Measurements from ENCODE around the gene NPTXR. TPM values are rescaled to one million over a fixed set of nuclear protein-coding genes. Genes with fewer than 3 reads are reported as not detected.
A peak's percentile ranks its signal among the peaks of the same experiment; 100 is the strongest.

Gene NPTXR
- total and polyA plus RNA-seq, 2 of the 4 experiments (the other 2 are of a cell fraction) = 0.36 to 2.2 TPM

- Histone ChIP-seq H2BK120ac (ENCODE audit: low read depth, low read length) (no peak overlapping the region), H3K36me3 (ENCODE audit: control insufficient read depth, insufficient read depth, low read length) (peaks cover 13% of the 10 kb centered on the region; the same call in 1 of the 2 replicates), H3K18ac (ENCODE audit: low read depth, low read length) (no peak overlapping the region), H4K20me1 (ENCODE audit: insufficient read depth, low read length) (peaks cover 48% of the 10 kb centered on the region), H3K9me1 (ENCODE audit: insufficient read depth, low read length) (no peaks in the 10 kb centered on the region), H3K4ac (ENCODE audit: low read depth, low read length) (no peak overlapping the region), H4K91ac (ENCODE audit: insufficient read depth, low read depth, low read length) (no peak overlapping the region), H3K9me3 (ENCODE audit: control insufficient read depth, insufficient read depth, low read length) (no peaks in the 10 kb centered on the region), H4K8ac (ENCODE audit: low read depth in 2 of 2, low read length in 2 of 2) (no peak overlapping the region), H2BK5ac (ENCODE audit: low read depth, low read length, poor library complexity, severe bottlenecking) (no peak overlapping the region), H3K4me2 (ENCODE audit: low read depth, low read length) (no peak overlapping the region), H3K56ac (ENCODE audit: extremely low read depth, insufficient read depth, low read length) (no peak overlapping the region), H3K23ac (ENCODE audit: low read depth, low read length) (no peak overlapping the region), H3K14ac (replicated peaks; ENCODE audit: low read depth, low read length) (no peak overlapping the region), H2BK20ac (ENCODE audit: low read depth, low read length) (no peak overlapping the region), H2BK15ac (ENCODE audit: low read depth, low read length) (no peak overlapping the region), H4K5ac (ENCODE audit: low read depth, low read length) (no peak overlapping the region), H2AFZ (replicated peaks; ENCODE audit: low read length, poor library complexity) (no peak overlapping the region), H2AK5ac (ENCODE audit: low read depth, low read length) (no peak overlapping the region), H3K4me3 (ENCODE audit: insufficient read depth, low read depth, low read length) (no peak overlapping the region), H3K9ac (ENCODE audit: low read depth, low read length) (no peak overlapping the region), H3K27me3 (ENCODE audit: control insufficient read depth, insufficient read depth, low read length) (peaks cover 6% of the 10 kb centered on the region), H3K79me1 (ENCODE audit: low read depth in 1 of 2, low read length in 2 of 2) (peaks cover 0 to 26% of the 10 kb centered on the region in 2 experiments; a peak in 3 of 4 replicates), H3K4me1 (ENCODE audit: control insufficient read depth, insufficient read depth, low read length) (no peaks in the 10 kb centered on the region; the same call in 1 of the 2 replicates), H3K27ac (ENCODE audit: insufficient read depth, low read length) (no peak overlapping the region), H2AK9ac (replicated peaks; ENCODE audit: low read depth, low read length, poor library complexity) (no peak overlapping the region)
- dilution Hi-C loops (cut with HindIII; ENCODE audit: low sequenced_read_pairs, unreplicated experiment) (no loop called here), in situ Hi-C loops (cut with MboI; ENCODE audit: low sequenced_read_pairs) (loop anchor here (10.0 to 25.0 kb wide), 2 partner anchors 251 to 443 kb away; no protein-coding TSS in a partner anchor), intact Hi-C loops (cut with micrococcal nuclease) (no loop called here)
- WGBS, 2 experiments (ENCODE audit: extremely low coverage in 2 of 2, insufficient read length in 1 of 2) = no CpG with 5 or more reads among the region's 13 CpGs
- ATAC-seq (ENCODE audit: low read depth) (peak; percentile 48; the same call in 1 of the 2 replicates), DNase-seq (no peak)
- POLR2A ChIA-PET (ENCODE audit: unreplicated experiment) = no interaction called here
- no TSS peak for BruUV-seq (replicated peaks)
- CTCF ChIA-PET = interaction anchor here (0.7 to 1.5 kb wide), 4 partner anchors 8 to 142 kb away, joined by 3 to 4 read pairs (median 4); no protein-coding TSS in a partner anchor
- TF ChIP-seq CTCF (conservative IDR thresholded peaks at IDR 0.05; ENCODE audit: low read depth, low read length) (0 out of 2 replicates have a peak, but pooled peaks have one; percentile 20), BHLHE40 (IDR thresholded peaks at IDR 0.05; ENCODE audit: low read depth, low read length) (no peak)
Measured at GRCh38 chr22:38861170-38861876, 17.5 kb upstream of the NPTXR start.

All from IMR-90 (cell line).